CD4-positive, alpha-beta T cell treated with Interleukin-10 for 1 hour (primary cell): ENCODE results near the gene MALRD1.

Source experiments
- DNase-seq: peaks from one replicate; pipeline ENCODE4 v3.0.0-alpha.2; 2020

Gene MALRD1

GRCh38 chr10:19656420-19657042 is 607.9 kb downstream of the MALRD1 start:
- DNase-seq, result no peak

DNA sequence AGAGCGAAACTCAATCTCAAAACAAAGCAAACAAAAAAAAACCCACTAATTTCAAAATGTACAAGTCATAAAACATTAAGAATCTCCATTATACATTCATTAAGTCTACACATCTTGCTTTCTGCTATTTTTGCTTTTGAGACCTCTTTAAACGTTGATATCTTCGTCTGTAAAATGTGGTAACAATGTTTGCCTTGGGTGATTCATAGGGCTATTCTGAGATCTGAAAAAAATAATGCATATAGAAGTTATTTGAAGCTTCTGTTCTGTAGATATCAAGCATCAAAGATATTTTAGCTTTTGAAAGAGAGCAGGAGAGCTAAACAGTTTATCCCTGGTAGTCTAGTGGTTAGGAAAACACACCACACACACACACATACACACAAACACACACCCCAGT is 609.5 kb downstream of the MALRD1 start:
- no peak for DNase-seq

DNA sequence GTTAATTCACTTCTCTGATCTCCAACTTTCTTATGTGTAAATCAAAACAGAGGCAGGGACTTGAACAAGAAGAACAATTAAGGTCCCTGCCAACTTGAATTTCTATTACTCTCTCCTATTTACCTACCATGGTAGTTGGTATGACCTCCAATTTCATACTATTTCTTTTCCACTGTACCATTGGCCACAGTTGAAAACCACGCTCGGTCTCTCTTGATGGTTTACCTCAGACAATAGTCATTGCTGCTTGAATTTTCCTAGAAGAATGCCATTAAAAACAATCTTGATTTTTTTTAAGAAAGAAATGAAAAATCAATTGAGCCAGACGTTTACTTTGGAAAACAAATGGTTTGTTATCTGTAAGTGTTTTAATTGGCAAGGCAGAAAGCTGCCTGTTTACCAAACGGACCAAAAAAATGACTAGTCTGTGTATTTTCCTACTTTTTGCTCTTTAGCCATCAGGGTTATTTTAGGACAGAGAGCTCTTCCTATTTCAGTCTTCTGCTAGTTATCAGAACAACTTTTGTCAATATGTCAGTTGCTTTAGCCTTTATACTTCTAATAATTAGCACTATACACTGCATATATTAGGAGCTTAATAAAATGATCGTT is 610.1 kb downstream of the MALRD1 start:
- no peak for DNase-seq

GRCh38 chr10:19659920-19660655 is 611.5 kb downstream of the MALRD1 start:
- DNase-seq, result no peak

DNA sequence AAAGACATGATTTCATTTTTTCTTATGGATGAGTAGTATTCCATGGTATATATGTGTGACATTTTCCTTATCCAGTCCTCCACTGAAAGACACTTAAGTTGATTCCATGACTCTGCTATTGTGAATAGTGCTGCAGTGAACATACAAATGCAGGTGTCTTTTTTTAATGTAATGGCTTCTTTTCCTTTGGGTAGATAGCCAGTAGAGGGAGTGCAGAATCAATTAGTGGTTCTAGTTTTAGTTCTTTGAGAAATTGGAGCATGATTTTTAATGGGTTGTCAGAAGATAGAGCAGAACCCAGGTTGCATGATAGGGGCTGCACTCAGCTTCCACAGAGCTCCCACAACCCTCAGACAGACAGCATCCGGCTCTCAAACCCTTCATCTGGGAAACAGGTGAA is 614.7 kb downstream of the MALRD1 start:
- no peak for DNase-seq

- no peak for DNase-seq
These were observed 619.5 kb downstream of the MALRD1 start for GRCh38 chr10:19668116-19668515.

GRCh38 chr10:19676063-19676462 is 627.5 kb downstream of the MALRD1 start:
- no peak for DNase-seq

- no peak for DNase-seq
These were observed 634.8 kb downstream of the MALRD1 start for GRCh38 chr10:19683356-19683755.

- DNase-seq, result no peak
These were observed 635.4 kb downstream of the MALRD1 start for GRCh38 chr10:19683960-19684359.

GRCh38 chr10:19688344-19688743 is 639.7 kb downstream of the MALRD1 start:
- no peak for DNase-seq

DNA sequence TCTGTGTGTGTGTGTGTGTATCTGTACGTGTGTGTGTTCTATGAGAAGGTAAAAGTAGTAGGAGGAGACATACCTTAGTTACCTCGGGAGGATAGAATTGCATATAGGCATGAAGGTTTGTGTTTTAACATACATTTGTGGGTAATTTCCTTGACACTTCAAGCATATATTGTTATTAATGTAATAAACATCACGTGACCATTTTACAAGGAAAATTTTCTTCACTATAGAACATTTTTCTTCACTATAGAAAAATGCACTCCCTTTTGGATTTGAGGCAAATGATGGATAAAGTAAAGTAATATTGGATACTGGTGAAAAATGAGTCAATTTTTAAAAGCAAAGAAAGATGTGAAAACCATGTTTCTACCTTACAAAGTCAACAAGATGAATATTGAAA is 640.6 kb downstream of the MALRD1 start:
- no peak for DNase-seq

DNA sequence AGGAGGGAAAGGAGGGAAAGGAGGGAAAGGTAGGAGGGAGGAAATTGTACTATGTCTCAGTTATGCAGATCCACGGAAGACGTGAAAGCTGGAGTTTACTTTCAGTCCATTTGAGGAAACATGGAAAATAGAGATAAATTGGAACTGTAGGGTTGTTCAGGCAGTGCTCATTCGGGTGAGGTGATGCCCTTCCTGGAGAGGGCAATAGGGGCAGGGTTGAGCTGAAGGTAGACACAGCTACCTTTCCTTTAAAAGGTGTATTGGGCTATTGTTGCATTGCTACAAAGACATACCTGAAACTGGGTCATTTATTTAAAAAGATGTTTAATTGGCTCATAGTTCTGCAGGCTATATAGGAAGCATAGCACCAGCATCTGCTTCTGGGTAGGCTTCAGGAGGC is 650.7 kb downstream of the MALRD1 start:
- no peak for DNase-seq

GRCh38 chr10:19701427-19702052 is 652.9 kb downstream of the MALRD1 start:
- no peak for DNase-seq

DNA sequence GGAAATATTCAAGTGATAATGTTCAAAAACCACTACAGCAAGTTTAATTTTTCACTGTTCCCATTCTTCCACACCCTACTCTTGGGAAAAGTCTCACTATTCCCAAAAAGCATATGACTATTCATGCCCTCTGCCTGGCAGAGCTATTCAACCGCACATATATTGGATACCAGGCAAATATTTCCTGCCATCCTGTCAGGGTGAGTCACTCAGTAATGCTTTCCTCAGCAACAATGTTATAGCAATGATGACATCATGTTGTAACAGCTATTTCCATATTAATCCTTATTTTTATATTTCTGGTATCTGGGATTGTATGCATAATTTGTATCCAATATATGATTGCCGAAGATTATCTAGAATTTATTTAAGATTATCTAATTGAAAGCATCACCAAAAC is 653.6 kb downstream of the MALRD1 start:
- DNase-seq, result no peak

DNA sequence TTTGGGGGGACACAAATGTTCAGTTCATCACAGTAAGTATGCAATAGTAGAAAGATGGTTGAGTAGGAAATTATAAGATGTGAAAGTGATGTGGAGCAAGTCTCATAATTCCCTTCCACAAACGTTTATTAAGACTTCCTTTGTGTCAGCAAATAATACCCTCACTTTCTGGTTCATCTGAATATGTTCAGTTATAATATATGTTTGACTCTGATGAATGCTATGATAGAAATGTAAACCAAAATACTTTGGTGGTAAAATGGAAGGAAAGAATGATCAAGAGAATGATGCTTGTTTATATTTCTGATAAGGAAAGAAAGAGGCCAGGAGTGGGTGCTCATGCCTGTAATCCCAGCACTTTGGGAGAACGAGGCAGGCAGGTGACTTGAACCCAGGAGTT is 655.9 kb downstream of the MALRD1 start:
- DNase-seq, result no peak

DNA sequence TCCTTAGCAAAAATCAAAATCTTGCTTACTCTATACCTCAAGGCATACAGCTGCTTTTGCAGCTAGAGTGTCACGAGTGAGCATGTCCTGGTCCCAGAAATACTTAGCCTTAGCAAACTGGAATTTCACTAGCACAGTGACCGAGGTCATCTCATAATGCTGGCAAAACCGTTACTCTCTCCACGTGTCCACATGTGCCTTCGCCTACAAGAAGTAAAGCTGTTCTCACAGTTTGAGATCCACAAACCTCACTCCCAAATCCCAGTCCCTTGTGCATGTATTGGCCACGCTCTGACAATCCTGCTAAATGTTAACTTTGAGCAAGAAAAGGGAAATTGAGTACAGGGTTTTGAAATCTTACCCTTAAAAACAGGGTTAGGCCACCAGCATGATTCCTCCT is 656.6 kb downstream of the MALRD1 start:
- no peak for DNase-seq

DNA sequence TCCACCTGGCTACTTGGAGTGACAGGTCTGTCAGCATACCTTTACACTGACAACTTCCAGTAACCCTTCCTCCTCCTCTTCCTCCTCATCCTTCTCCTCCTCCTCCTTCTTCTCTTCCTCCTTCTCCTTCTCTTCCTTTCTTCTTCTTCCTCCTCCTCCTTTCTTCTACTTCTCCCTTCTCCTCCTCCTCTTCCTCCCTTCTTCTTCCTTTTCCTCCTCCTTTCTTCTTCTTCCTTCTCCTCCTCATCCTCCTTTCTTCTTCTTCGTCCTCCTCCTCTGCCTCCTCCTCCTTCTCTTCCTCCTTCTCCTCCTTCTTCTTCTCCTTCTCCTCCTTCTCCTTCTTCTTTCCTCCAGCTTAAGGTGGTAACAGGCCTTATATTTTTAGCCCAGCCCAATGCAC is 658.3 kb downstream of the MALRD1 start:
- no peak for DNase-seq

GRCh38 chr10:19707376-19707775 is 658.8 kb downstream of the MALRD1 start:
- DNase-seq, result no peak

DNA sequence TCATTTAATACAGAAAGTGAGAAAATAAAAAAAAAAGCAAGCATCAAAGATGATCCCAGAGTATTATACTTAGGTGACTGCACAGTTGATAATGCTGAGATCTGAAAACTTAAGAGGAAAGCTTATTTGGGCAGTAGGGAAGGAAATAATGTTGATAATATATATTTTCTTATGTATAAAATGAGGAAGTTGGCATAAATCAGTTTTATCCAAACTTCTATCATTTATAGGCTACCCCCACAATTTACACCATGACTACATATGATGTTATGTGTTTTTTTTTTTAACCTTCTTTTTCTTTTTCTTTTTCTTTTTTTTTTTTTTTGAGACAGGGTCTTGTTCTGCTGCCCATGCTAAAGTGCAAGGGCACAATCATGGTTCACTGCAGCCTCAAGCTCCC is 659.4 kb downstream of the MALRD1 start:
- no peak for DNase-seq

DNA sequence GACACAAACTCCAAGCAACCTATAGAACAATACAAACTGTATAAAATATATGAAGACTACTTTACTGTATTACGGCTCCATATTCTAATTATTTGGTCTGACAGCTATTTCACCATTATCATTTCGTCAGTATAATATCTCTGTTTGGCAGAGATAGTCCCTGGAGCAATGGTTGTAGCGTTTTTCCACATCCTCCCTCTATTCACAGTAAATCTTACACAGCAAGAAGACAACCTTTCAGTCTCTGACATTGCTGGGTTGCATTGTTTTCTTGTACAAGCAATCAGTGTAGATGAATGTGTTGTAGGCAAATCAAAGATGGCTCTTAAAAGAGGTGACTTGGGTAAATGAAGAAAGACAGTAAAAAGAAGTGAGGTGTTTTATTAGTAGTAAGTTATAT is 662.0 kb downstream of the MALRD1 start:
- no peak for DNase-seq

- no peak for DNase-seq
These were observed 664.6 kb downstream of the MALRD1 start for GRCh38 chr10:19713159-19713558.

- no peak for DNase-seq
These were observed 665.4 kb downstream of the MALRD1 start for GRCh38 chr10:19713800-19714525.

- no peak for DNase-seq
These were observed 670.7 kb downstream of the MALRD1 start for GRCh38 chr10:19719284-19719683.
